Measurements from ENCODE around the gene FRS3.

FRS3 gene

DNA sequence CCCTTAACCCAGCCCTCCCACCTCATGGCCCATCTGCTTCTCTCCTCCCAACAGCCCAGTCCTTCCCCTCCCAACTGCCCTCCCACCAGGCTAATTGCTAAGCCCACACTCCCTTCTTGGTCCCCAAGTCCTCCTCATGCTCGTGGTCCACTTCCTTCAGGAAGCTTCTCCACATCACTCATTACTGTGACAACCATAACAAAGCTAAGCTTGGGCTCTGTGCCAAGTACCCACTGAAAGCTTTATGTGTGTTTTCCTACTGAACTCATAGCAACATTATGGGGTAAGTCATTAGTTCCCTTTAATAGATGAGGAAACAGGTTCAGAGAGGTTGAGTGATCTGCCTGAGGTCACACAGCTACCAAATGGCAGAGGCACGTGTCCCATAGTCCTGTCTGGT is 16.2 kb downstream of the FRS3 start:
- ChIA-PET CTCF (interaction anchor here (0.7 to 1.0 kb wide), 2 partner anchors 14 to 23 kb away, joined by 3 to 4 read pairs; no protein-coding TSS in a partner anchor), POLR2A (no interaction called here)
- TF ChIP-seq, protein P1, sequence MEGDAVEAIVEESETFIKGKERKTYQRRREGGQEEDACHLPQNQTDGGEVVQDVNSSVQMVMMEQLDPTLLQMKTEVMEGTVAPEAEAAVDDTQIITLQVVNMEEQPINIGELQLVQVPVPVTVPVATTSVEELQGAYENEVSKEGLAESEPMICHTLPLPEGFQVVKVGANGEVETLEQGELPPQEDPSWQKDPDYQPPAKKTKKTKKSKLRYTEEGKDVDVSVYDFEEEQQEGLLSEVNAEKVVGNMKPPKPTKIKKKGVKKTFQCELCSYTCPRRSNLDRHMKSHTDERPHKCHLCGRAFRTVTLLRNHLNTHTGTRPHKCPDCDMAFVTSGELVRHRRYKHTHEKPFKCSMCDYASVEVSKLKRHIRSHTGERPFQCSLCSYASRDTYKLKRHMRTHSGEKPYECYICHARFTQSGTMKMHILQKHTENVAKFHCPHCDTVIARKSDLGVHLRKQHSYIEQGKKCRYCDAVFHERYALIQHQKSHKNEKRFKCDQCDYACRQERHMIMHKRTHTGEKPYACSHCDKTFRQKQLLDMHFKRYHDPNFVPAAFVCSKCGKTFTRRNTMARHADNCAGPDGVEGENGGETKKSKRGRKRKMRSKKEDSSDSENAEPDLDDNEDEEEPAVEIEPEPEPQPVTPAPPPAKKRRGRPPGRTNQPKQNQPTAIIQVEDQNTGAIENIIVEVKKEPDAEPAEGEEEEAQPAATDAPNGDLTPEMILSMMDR (IDR thresholded peaks at IDR 0.05; ENCODE audit: control extremely low read depth, extremely low read depth, low read depth, missing control alignments), result no peak
- DNase-seq (ENCODE audit: extremely low spot score), result no peak

DNA sequence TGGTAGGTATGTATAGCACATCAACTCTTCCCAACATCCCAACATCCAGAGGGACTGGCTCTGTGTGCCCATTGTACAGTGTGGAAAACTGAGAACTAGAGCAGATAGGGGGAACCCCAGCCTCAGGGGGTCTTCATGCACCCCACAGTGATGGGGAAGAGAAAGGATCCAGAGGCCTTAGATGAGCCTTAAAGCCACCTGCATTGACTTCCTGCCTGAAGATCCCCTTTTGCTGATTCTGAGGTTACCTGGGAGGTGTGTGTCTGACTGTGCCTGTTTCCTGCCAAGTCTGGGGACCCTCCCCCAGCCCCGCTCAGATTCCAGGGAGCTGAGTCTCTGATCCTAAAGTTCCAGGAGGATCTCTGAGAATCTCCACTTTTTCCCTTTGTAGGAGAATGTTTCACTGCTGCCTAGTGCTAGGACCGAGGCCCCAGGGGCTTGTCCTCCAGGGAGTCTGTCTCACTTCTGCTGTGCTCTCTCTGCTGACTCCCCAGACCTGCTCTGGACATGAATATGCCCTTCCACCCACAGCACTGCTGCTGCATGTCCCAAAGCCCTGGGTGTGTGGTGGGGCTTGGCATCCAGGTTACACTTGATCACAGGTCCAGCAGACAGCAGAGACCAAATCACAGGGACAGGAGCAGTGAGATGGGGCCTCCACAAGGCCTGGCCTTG is 19.7 kb downstream of the FRS3 start:
- POLR2A ChIA-PET, result no interaction called here
- DNase-seq (ENCODE audit: extremely low spot score), result no peak
- TF ChIP-seq, protein P1 (IDR thresholded peaks at IDR 0.05; ENCODE audit: control extremely low read depth, extremely low read depth, low read depth, missing control alignments), result no peak
- CTCF ChIA-PET, result interaction anchor here (1.0 to 1.6 kb wide), 3 partner anchors 8 to 17 kb away, joined by 3 to 5 read pairs (median 4); no protein-coding TSS in a partner anchor

DNA sequence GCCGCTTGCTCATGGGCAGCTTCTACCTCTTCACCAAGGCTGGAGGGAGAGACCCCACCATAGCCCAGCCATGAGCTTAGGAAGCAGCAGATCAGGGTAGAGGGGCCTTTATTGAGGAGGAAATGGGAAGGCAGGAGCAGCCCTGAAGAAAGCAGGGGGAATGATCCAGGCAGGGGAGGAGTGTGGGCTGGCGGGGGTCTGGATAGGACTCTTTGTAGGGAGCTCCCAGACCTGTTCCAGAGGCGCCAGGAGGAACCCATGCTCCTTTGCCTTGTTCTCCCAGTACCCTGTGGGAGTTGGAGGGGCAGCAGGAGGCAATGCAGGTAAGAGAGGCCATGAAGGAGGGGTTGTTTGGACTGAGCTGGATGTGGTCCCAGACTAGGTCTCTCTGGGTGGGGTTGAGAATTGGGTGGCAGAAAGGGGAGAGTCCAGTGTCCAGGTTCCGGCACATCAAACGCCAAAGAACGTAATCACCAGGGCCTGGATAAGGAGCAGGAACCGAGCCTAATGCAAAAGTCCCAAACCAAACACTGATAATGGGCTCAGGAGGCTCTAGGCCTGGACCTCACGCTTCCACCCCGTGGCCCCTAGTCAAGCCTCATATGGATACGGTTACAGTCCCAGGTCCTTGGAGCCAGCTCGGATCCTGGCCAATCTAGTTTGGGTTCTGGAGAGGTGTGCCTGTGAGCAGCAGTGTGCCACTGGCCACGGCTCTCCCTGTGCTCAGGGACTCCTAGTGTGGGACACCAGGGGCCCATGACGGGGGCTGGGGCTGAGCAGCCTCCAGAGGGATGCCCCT is 20.4 kb downstream of the FRS3 start:
- DNase-seq (ENCODE audit: extremely low spot score), result no peak
- ChIA-PET CTCF (interaction anchor here (1.0 to 1.6 kb wide), 2 partner anchors 9 to 16 kb away, joined by 3 to 5 read pairs; no protein-coding TSS in a partner anchor), POLR2A (no interaction called here)
- TF ChIP-seq, protein P1 (IDR thresholded peaks at IDR 0.05; ENCODE audit: control extremely low read depth, extremely low read depth, low read depth, missing control alignments), result no peak

DNA sequence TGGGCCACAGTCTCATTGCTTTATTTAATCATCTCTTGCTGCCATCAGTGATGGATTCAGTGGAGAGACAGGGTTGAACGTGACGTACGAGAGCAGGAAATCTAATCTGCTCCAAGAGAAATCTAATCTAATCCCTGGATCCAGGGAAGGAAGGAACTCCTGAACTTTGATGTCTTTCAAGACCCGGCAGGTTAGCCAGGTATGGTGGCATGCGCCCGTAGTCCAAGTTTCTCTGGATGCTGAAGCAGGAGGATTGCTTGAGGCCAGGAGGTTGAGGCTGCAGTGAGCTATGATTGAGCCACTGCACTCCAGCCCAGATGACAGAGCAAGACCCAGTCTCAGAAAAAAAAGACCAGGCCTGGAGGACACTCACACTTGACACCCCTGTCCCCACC is 21.1 kb downstream of the FRS3 start:
- DNase-seq (ENCODE audit: extremely low spot score), result no peak
- TF ChIP-seq, protein P1 (IDR thresholded peaks at IDR 0.05; ENCODE audit: control extremely low read depth, extremely low read depth, low read depth, missing control alignments), result no peak
- POLR2A ChIA-PET, result no interaction called here
- CTCF ChIA-PET, result interaction anchor here (1.0 to 2.1 kb wide), 3 partner anchors 10 to 15 kb away, joined by 3 to 5 read pairs (median 5); no protein-coding TSS in a partner anchor

DNA sequence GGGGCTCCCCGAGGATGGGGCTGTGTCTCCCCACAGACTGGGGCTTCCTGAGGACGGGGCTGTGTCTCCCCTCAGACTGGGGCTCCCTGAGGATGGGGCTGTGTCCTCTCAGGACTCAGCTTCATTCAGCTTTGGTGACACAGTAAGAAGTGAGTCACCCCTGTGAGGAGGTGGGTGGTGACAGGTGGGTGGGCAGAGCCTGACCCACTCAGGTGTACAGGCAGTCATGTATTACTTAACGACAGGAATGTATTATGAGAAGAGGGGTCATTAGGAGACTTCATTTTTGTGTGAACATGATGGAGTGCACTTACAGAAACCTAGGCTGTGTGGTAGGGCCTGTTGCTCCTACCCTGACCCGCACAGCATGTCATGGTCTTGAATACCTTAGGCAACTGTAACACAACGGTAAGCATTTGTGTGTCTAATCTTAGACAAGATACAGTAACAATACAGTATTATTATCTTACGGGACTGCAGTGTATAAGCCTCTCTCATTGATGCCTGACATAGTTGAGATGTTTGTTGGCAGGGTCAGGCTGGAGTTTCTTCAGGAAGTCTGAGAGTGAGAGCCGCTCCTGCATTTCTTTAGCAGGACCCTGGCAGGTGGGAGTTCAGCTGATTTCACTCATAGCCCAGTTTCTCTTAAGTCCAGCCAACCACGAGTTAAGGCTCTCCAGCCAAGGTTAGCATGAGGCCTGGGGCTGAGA is 21.6 kb downstream of the FRS3 start:
- no peak for DNase-seq (ENCODE audit: extremely low spot score)
- ChIA-PET CTCF (interaction anchor here (2.1 kb wide), 1 partner anchor 14 kb away, joined by 5 read pairs; no protein-coding TSS in a partner anchor), POLR2A (no interaction called here)
- TF ChIP-seq, protein P1 (IDR thresholded peaks at IDR 0.05; ENCODE audit: control extremely low read depth, extremely low read depth, low read depth, missing control alignments), result no peak

DNA sequence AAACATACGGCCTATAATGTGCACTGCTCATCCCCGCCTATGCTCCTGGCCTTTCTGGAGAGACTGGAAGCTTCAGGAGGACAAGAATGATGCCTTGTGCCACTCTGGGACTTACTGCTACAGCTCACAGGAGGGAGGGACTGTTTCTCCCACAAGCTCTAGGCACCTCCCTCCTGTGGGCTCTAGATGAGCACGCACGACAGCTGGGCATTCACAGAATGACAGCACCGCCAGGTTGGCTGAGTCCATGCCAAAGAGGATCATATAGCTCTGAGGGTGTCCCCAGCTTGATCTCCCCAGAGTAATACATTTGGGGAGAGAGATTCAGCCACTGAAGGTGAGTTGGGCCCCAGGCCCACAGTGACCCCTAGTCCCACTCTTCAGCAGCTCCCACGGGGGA is 22.4 kb downstream of the FRS3 start:
- ChIA-PET POLR2A (no interaction called here), CTCF (interaction anchor here (0.6 to 2.1 kb wide), 3 partner anchors 15 to 398 kb away, joined by 3 to 5 read pairs (median 3); no protein-coding TSS in a partner anchor)
- TF ChIP-seq, protein P1 (IDR thresholded peaks at IDR 0.05; ENCODE audit: control extremely low read depth, extremely low read depth, low read depth, missing control alignments), result no peak
- no peak for DNase-seq (ENCODE audit: extremely low spot score)

All from GM10248 (cell line).